IMR-90 (cell line): ENCODE results near the gene SLC35D3. TPM values are rescaled to one million over a fixed set of nuclear protein-coding genes. Genes with fewer than 3 reads are reported as not detected.
"Not testable (repeated sequence)": the region's sequence is repeated elsewhere in the genome, so short reads cannot be mapped to it uniquely, and the experiment has no call there.

Experiments
- ATAC-seq: fragments of 200-7000 bp; cut with Tn5 transposase; 2 replicates; pipeline ENCODE4 v1.9.1; 2020; ENCODE audit warnings: low read depth, mild to moderate bottlenecking, moderate library complexity
- BruUV-seq: library from RNA; stranded (reverse); fragments of 400-500 nt; replicated peaks from 2 replicates; lab custom pipeline; 2021; lab: Mats Ljungman, UMichigan
- CTCF ChIA-PET: fragments of 300-600 bp; formaldehyde crosslinking; extraction: SDS; loops from one replicate; lab custom pipeline; 2021; ENCODE audit warnings: antibody characterized with exemption; lab: Yijun Ruan, JAX
- POLR2A ChIA-PET: fragments of 300-600 bp; sonication (Branson Sonifier 250); formaldehyde crosslinking; loops from one replicate; lab custom pipeline; 2022; ENCODE audit warnings: antibody characterized with exemption; ENCODE audit not compliant: unreplicated experiment; lab: Charles Lee
- DNase-seq: peaks from one replicate; pipeline ENCODE4 v3.0.0; 2013
- H2AFZ ChIP-seq: replicated peaks from 2 replicates; pipeline ENCODE3; 2013; ENCODE audit warnings: low read length, mild to moderate bottlenecking; ENCODE audit not compliant: poor library complexity
- H2AK5ac ChIP-seq: 2 replicates; pipeline ENCODE4 v1.6.1; 2013; ENCODE audit warnings: low read depth, low read length, inconsistent platforms
- H2AK9ac ChIP-seq: replicated peaks from 2 replicates; pipeline ENCODE3; 2013; ENCODE audit warnings: mild to moderate bottlenecking, low read depth, low read length, moderate library complexity; ENCODE audit not compliant: poor library complexity
- H2BK120ac ChIP-seq: 2 replicates; pipeline ENCODE4 v1.6.1; 2013; ENCODE audit warnings: low read depth, low read length, inconsistent platforms
- H2BK15ac ChIP-seq: 3 replicates; pipeline ENCODE4 v1.6.1; 2013; ENCODE audit warnings: low read depth, low read length, inconsistent platforms
- H2BK20ac ChIP-seq: 2 replicates; pipeline ENCODE4 v1.6.1; 2013; ENCODE audit warnings: low read depth, mild to moderate bottlenecking, inconsistent platforms, low read length, moderate library complexity
- H2BK5ac ChIP-seq: 2 replicates; pipeline ENCODE4 v1.6.1; 2013; ENCODE audit warnings: mild to moderate bottlenecking, low read depth, low read length, inconsistent platforms; ENCODE audit not compliant: poor library complexity, severe bottlenecking
- H3K14ac ChIP-seq: replicated peaks from 2 replicates; pipeline ENCODE4 v1.6.1; 2013; ENCODE audit warnings: low read depth, low read length, inconsistent platforms
- H3K18ac ChIP-seq: 2 replicates; pipeline ENCODE4 v1.6.1; 2013; ENCODE audit warnings: low read depth, low read length, control low read depth
- H3K23ac ChIP-seq: 2 replicates; pipeline ENCODE4 v1.6.1; 2013; ENCODE audit warnings: low read depth, low read length, inconsistent platforms
- H3K27ac ChIP-seq: 2 replicates; pipeline ENCODE4 v1.5.1; 2013; ENCODE audit warnings: mild to moderate bottlenecking, control low read depth, low read length; ENCODE audit not compliant: insufficient read depth
- H3K27me3 ChIP-seq: 2 replicates; pipeline ENCODE4 v1.6.1; 2013; ENCODE audit warnings: low read length; ENCODE audit not compliant: control insufficient read depth, insufficient read depth
- H3K36me3 ChIP-seq: 2 replicates; pipeline ENCODE4 v1.6.1; 2013; ENCODE audit warnings: low read length, mixed read lengths; ENCODE audit not compliant: control insufficient read depth, insufficient read depth
- H3K4ac ChIP-seq: 2 replicates; pipeline ENCODE4 v1.6.1; 2013; ENCODE audit warnings: low read depth, low read length, inconsistent platforms
- H3K4me1 ChIP-seq: 2 replicates; pipeline ENCODE4 v1.6.1; 2013; ENCODE audit warnings: low read length, mixed read lengths; ENCODE audit not compliant: control insufficient read depth, insufficient read depth
- H3K4me2 ChIP-seq: 2 replicates; pipeline ENCODE4 v1.6.1; 2013; ENCODE audit warnings: low read depth, mild to moderate bottlenecking, control low read depth, low read length, moderate library complexity
- H3K4me3 ChIP-seq: 2 replicates; pipeline ENCODE4 v1.5.1; 2013; ENCODE audit warnings: low read depth, mild to moderate bottlenecking, control low read depth, low read length, moderate library complexity; ENCODE audit not compliant: insufficient read depth
- H3K56ac ChIP-seq: 2 replicates; pipeline ENCODE4 v1.6.1; 2013; ENCODE audit warnings: low read length, inconsistent platforms; ENCODE audit not compliant: insufficient read depth; ENCODE audit errors: extremely low read depth
- H3K79me1 ChIP-seq, 2 experiments: 2 replicates each; pipeline ENCODE4 v1.6.1; 2013; ENCODE audit warnings: low read length in 2 of 2, inconsistent platforms in 1 of 2, low read depth in 1 of 2
- H3K9ac ChIP-seq: 2 replicates; pipeline ENCODE4 v1.6.1; 2013; ENCODE audit warnings: low read depth, low read length, control low read depth
- H3K9me1 ChIP-seq: 2 replicates; pipeline ENCODE4 v1.6.1; 2013; ENCODE audit warnings: low read length, inconsistent platforms; ENCODE audit not compliant: insufficient read depth
- H3K9me3 ChIP-seq: 2 replicates; pipeline ENCODE4 v1.6.1; 2013; ENCODE audit warnings: low read length; ENCODE audit not compliant: control insufficient read depth, insufficient read depth
- H4K20me1 ChIP-seq: 2 replicates; pipeline ENCODE4 v1.6.1; 2013; ENCODE audit warnings: low read length, inconsistent platforms; ENCODE audit not compliant: insufficient read depth
- H4K5ac ChIP-seq: 2 replicates; pipeline ENCODE4 v1.6.1; 2013; ENCODE audit warnings: mild to moderate bottlenecking, low read depth, low read length, control low read depth
- H4K8ac ChIP-seq, 2 experiments: 2 replicates each; pipeline ENCODE4 v1.6.1; 2013; ENCODE audit warnings: low read depth in 2 of 2, low read length in 2 of 2, control low read depth in 1 of 2, inconsistent platforms in 1 of 2
- H4K91ac ChIP-seq: 2 replicates; pipeline ENCODE4 v1.6.1; 2013; ENCODE audit warnings: low read depth, low read length, inconsistent platforms; ENCODE audit not compliant: insufficient read depth
- WGBS, 2 experiments: methylation state at CpG; one replicate each; pipeline versions ENCODE4 v1.1.5 to v1.1.7; 2013; ENCODE audit warnings: missing lambda C conversion rate in 2 of 2; ENCODE audit not compliant: insufficient read length in 1 of 2; ENCODE audit errors: extremely low coverage in 2 of 2; 5-methylcytosine and 5-hydroxymethylcytosine counted together
- dilution Hi-C: fragments of 300-500 bp; cut with HindIII; formaldehyde crosslinking; loops from one replicate; pipeline ENCODE4 v1.14.3; 2018; ENCODE audit warnings: low sequenced_read_pairs; ENCODE audit not compliant: unreplicated experiment
- in situ Hi-C: fragments of 300-500 bp; cut with MboI; formaldehyde crosslinking; loops from 3 replicates; pipeline ENCODE4 v1.14.3; 2019; ENCODE audit warnings: low sequenced_read_pairs, inconsistent platforms, mixed read lengths
- intact Hi-C: fragments of 100-400 bp; cut with micrococcal nuclease; formaldehyde crosslinking; loops from 2 replicates; pipeline ENCODE4 v1.10.0; 2022
- polyA plus RNA-seq, 3 experiments: library from polyadenylated mRNA; depleted of rRNA; stranded (reverse); fragments of >200 nt; gene quantifications; 2 replicates each; pipeline ENCODE4 v1.2.3, GENCODE V29; 2012; ENCODE audit warnings: low replicate concordance in 1 of 3
- total RNA-seq: library from RNA; depleted of rRNA; stranded (reverse); fragments of >200 nt; gene quantifications from 2 replicates; pipeline ENCODE4 v1.2.3, GENCODE V29; 2012

SLC35D3 gene
- total and polyA plus RNA-seq, 2 of the 4 experiments (the other 2 are of a cell fraction): not detected

DNA sequence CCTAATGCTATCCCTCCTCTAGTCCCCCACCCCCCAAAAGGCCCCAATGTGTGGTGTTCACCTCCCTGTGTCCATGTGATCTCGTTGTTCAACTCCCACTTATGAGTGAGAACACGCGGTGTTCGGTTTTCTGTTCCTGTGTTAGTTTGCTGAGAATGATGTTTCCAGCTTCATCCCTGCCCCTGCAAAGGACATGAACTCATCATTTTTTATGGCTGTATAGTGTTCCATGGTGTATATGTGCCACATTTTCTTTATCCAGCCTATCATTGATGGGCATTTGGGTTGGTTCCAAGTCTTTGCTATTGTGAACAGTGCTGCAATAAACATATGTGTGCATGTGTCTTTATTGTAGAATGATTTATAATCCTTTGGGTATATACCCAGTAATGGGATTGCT is 45.6 kb upstream of the SLC35D3 start:
- H2BK20ac ChIP-seq, H2AFZ ChIP-seq, H2BK15ac ChIP-seq, H4K91ac ChIP-seq, H3K9ac ChIP-seq, H3K4me2 ChIP-seq, H3K27ac ChIP-seq, H3K23ac ChIP-seq, dilution Hi-C loops, H3K4ac ChIP-seq, BruUV-seq, H3K9me3 ChIP-seq, intact Hi-C loops, ATAC-seq, H3K18ac ChIP-seq, H4K20me1 ChIP-seq, CTCF ChIA-PET, H3K9me1 ChIP-seq, POLR2A ChIA-PET, H2BK120ac ChIP-seq, H2BK5ac ChIP-seq, H2AK5ac ChIP-seq, H3K27me3 ChIP-seq, DNase-seq, H3K14ac ChIP-seq, in situ Hi-C loops, H3K79me1 ChIP-seq, H3K56ac ChIP-seq, H3K36me3 ChIP-seq, H4K8ac ChIP-seq, H2AK9ac ChIP-seq, H3K4me1 ChIP-seq, H3K4me3 ChIP-seq, H4K5ac ChIP-seq: not testable (repeated sequence)
- WGBS, 2 experiments: 100% methylated on average over 1 of the region's 4 CpGs; no CpG with 5 or more reads in 1 of the 2 experiments
